ENCODE measurements around the gene OR4D9. TPM values are rescaled to one million over a fixed set of nuclear protein-coding genes. Genes with fewer than 3 reads are reported as not detected.

The OR4D9 gene
- total RNA-seq (not detected), polyA plus RNA-seq (not detected)
- long read RNA-seq, donor 1: 0 reads
- long read RNA-seq, donor 2: 0 reads
- long read RNA-seq, donor 3: 0 reads

GRCh38 chr11:59510941-59511589, at the start of gene OR4D9:
TSS of gene OR4D9 (plus strand) at chr11:59511539. CDS start at chr11:59514913, 3,374 bp downstream.
- H3K27ac ChIP-seq: peak within 1 kb of the TSS in 1 of 12 donors; percentile 39

GRCh38 chr11:59463190-59463641, 48.1 kb upstream of the OR4D9 start:
- no peak overlapping the region for H3K4me3 ChIP-seq
- TF ChIP-seq POLR2A (IDR thresholded peaks at IDR 0.05) (no peak), CTCF (IDR thresholded peaks at IDR 0.05) (no peak)
- ATAC-seq: peak in 3 of 4 donors; percentile 57 to 67 (median 66)
- no peaks in the 10 kb centered on the region for H3K27me3 ChIP-seq
- intact Hi-C loops (cut with DNase I): no loop called here
- H3K36me3 ChIP-seq: no peaks in the 10 kb centered on the region
- peak in 1 of 5 donors; percentile 25 for DNase-seq
- no peak overlapping the region for H3K27ac ChIP-seq
- H3K9me3 ChIP-seq: no peaks in the 10 kb centered on the region
- no peaks in the 10 kb centered on the region for H3K4me1 ChIP-seq
- WGBS, 4 donors: 32 to 34% (median 33%) methylated on average over 5 of the region's 5 CpGs

More at GRCh38 chr11:59510941-59511589, at the start of gene OR4D9:
- ATAC-seq (peak in 3 of 4 donors; percentile 26 to 74 (median 73)), DNase-seq (no peak)
- no peaks in the 10 kb centered on the region for H3K36me3 ChIP-seq
- peaks cover 0 to 25% (median 0%) of the 10 kb centered on the region in 12 donors for H3K4me1 ChIP-seq
- 22 to 49% (median 43%) methylated on average over 2 of the region's 2 CpGs for WGBS, 4 donors
- H3K4me3 ChIP-seq: peak within 1 kb of the TSS in 1 of 12 donors; percentile 4
- H3K9me3 ChIP-seq: no peaks in the 10 kb centered on the region
- no peaks in the 10 kb centered on the region for H3K27me3 ChIP-seq
- TF ChIP-seq POLR2A (IDR thresholded peaks at IDR 0.05) (no peak), CTCF (IDR thresholded peaks at IDR 0.05) (no peak)
- intact Hi-C loops (cut with DNase I): no loop called here

- Histone ChIP-seq H3K4me1 (no peaks in the 10 kb centered on the region), H3K27ac (no peak within 1 kb of the TSS), H3K9me3 (no peaks in the 10 kb centered on the region), H3K27me3 (no peaks in the 10 kb centered on the region), H3K36me3 (no peaks in the 10 kb centered on the region), H3K4me3 (no peak within 1 kb of the TSS)
- intact Hi-C loops (cut with DNase I): no loop called here
- DNase-seq (no peak), ATAC-seq (no peak)
- TF ChIP-seq POLR2A (IDR thresholded peaks at IDR 0.05) (no peak), CTCF (IDR thresholded peaks at IDR 0.05) (no peak)
Observed at GRCh38 chr11:59473015-59473414, 38.3 kb upstream of the OR4D9 start, which contains the start of gene OR4D10. TSS of gene OR4D10 (plus strand) at chr11:59473315. CDS start at chr11:59477430, 4,115 bp downstream.

- ATAC-seq: no peak
- Histone ChIP-seq H3K27me3 (no peaks in the 10 kb centered on the region), H3K27ac (no peak overlapping the region), H3K36me3 (no peaks in the 10 kb centered on the region), H3K9me3 (no peaks in the 10 kb centered on the region), H3K4me3 (no peak overlapping the region), H3K4me1 (no peaks in the 10 kb centered on the region)
- intact Hi-C loops (cut with DNase I): no loop called here
- DNase-seq: no peak
- WGBS, 4 donors: 52 to 62% (median 61%) methylated on average over 9 of the region's 9 CpGs
- no peak for TF ChIP-seq POLR2A (IDR thresholded peaks at IDR 0.05)
- no peak for TF ChIP-seq CTCF (IDR thresholded peaks at IDR 0.05)
Observed at GRCh38 chr11:59475176-59475575, 36.2 kb upstream of the OR4D9 start.
